Measurements from ENCODE around the gene WDPCP.

GRCh38 chr2:63580651-63581297 lies 7.5 kb downstream of the WDPCP start:
- TF ChIP-seq EZH2 (IDR thresholded peaks at IDR 0.05) (no peak), POLR2AphosphoS5 (IDR thresholded peaks at IDR 0.05; ENCODE audit: borderline replicate concordance, low read depth, low read length) (no peak)

Data from SK-N-MC (cell line).